Activated naive CD8-positive, alpha-beta T cell treated with anti-CD3 and anti-CD28 coated beads, Interleukin-2, amount 50 U/mL, for 16 hours (primary cell): ENCODE data around the gene SLC38A3.
"Not testable (repeated sequence)": the region's sequence is repeated elsewhere in the genome, so short reads cannot be mapped to it uniquely, and the experiment has no call there.

Source experiments
- DNase-seq: peaks from one replicate; pipeline ENCODE4 v3.0.0-alpha.2; 2020; ENCODE audit warnings: low read depth, low spot score

Gene SLC38A3

GRCh38 chr3:50230794-50231125, 25.7 kb downstream of the SLC38A3 start:
- DNase-seq, result no peak

GRCh38 chr3:50231581-50231980, 26.5 kb downstream of the SLC38A3 start:
- no peak for DNase-seq

- DNase-seq, result no peak
These were observed 27.2 kb downstream of the SLC38A3 start for GRCh38 chr3:50232303-50232702.

- DNase-seq, result no peak
These were observed 28.1 kb downstream of the SLC38A3 start for GRCh38 chr3:50233176-50233575.

GRCh38 chr3:50235716-50236483, 30.8 kb downstream of the SLC38A3 start, which contains the start of gene GNAI2:
TSS of gene GNAI2 (plus strand) at chr3:50236204. CDS start at chr3:50236336, 132 bp downstream.
- peak; percentile 99 for DNase-seq

GRCh38 chr3:50236484-50237132, 31.5 kb downstream of the SLC38A3 start:
- no peak for DNase-seq

GRCh38 chr3:50237133-50237651, 32.1 kb downstream of the SLC38A3 start:
- no peak for DNase-seq

- DNase-seq, result peak; percentile 70
These were observed 32.9 kb downstream of the SLC38A3 start for GRCh38 chr3:50237754-50238548.

- no peak for DNase-seq
These were observed 33.5 kb downstream of the SLC38A3 start for GRCh38 chr3:50238549-50239026.

- no peak for DNase-seq
These were observed 34.6 kb downstream of the SLC38A3 start for GRCh38 chr3:50239649-50240048.

- DNase-seq, result no peak
These were observed 36.1 kb downstream of the SLC38A3 start for GRCh38 chr3:50241163-50241562.

GRCh38 chr3:50241713-50242380, 36.8 kb downstream of the SLC38A3 start:
- no peak for DNase-seq

GRCh38 chr3:50242381-50242770, 37.3 kb downstream of the SLC38A3 start:
- DNase-seq, result no peak

GRCh38 chr3:50242851-50243542, 37.9 kb downstream of the SLC38A3 start:
- DNase-seq, result no peak

- no peak for DNase-seq
These were observed 38.4 kb downstream of the SLC38A3 start for GRCh38 chr3:50243543-50243895.

- DNase-seq, result not testable (repeated sequence)
These were observed 39.7 kb downstream of the SLC38A3 start for GRCh38 chr3:50244813-50245212.

GRCh38 chr3:50245251-50245745, 40.2 kb downstream of the SLC38A3 start:
- DNase-seq, result no peak

- peak; percentile 92 for DNase-seq
These were observed 40.9 kb downstream of the SLC38A3 start for GRCh38 chr3:50245831-50246516.

- DNase-seq, result peak; percentile 72
These were observed 41.5 kb downstream of the SLC38A3 start for GRCh38 chr3:50246517-50246954.

- no peak for DNase-seq
These were observed 43.3 kb downstream of the SLC38A3 start for GRCh38 chr3:50248387-50248786.
